GM18867 (cell line): ENCODE results near the gene ACP4.

Experiments
- ATAC-seq: cut with Tn5 transposase; IDR thresholded peaks from one replicate; pipeline ENCODE4 v1.9.1; 2021; ENCODE audit warnings: mild to moderate bottlenecking, moderate library complexity; ENCODE audit not compliant: unreplicated experiment

ACP4 gene

DNA sequence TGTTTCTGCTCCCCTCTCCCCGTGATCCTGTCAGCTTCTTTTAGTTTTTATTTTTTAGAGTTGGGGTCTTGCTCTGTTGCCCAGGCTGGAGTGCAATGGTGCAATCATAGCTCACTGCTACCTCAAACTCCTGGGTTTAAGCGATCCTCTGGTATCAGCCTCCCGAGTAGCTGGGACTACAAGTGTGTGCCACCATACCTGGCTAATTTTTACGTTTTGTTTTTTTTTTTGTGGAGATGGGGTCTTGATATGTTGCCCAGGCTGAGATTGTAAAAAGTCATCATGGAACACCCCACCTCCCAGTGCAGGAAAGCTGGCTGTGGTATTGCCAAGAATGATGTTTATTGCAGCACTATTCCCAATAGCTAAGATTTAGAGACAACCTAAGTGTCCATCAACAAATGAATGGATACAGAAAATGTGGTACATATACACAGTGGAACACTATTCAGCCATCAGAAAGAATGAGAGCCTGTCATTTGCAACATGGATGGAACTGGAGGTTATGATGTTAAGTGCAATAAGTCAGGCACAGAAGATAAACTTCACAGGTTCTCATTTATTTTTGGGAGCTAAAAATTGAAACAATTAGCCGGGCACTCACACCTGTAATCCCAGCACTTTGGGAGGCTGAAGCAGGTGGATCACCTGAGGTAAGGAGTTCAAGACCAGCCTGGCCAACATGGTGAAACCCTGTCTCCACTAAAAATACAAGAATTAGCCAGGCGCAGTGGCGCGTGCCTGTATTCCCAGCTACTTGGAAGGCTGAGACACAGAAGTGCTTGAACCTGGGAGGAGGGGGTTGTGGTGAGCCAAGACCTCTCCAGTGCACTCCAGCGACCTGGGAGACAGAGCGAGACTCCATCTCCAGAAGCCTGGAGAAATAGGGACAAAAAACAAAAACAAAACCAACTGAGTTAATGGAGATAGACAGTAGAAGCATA is 49.8 kb downstream of the ACP4 start:
- no peak for ATAC-seq

DNA sequence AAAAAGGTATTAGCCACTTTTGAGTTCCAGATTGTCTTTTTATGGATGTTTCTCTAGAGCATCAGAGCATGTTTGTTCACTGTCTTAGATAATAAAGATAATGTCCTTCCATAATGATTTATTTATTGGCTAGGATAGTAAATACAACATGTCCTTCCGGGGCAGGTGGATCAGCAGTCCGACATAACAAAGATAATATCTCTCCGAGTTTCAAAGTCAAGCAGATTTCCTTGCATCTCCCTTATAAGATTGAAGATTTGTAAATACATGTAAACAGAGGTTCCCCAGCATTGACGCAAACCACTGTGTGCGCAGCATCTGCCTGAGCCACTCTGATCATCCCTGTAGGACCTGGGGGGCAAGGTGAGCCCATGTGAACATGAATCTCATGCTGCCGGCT is 51.9 kb downstream of the ACP4 start:
- no peak for ATAC-seq

DNA sequence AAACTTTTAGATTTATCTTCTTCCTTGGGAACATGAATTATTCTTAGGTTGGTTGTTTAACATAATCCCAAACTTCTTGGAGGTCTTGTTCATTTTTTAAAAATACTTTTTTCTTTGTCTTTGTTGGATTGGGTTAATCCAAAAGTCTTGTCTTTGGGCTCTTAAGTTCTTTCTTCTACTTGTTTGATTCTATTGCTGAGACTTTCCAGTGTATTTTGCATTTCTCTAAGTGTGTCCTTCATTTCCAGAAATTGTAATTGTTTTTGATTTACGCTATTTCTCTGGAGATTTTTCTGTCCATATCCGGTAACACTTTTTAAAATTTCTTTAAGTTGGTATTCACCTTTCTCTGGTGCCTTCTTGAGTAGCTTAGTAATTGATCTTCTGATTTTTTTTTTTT is 53.0 kb downstream of the ACP4 start:
- ATAC-seq = no peak

DNA sequence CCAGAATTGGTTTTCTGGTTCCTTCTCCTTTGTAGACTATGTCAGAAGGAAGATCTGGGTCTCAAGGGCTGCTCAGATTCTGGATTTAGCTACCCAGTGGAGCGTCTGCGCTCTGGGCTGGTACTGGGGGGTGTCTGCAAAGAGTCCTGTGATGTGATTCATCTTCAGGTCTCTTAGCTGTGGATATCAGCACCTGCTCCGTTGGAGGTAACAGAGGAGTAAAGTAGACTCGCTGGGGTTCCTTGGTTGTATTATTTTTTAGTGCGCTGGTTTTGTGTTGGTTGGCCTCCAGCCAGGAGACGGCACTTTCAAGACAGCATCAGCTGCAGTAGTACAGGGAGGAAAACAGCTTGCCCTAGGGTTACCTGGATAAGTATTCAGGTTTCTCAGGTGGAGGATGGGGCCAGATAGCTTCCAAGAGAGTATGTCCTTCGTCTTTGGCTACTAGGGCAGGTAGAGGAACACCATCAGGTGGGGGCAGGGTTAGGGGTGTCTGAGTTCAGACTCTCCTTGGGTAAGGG is 53.5 kb downstream of the ACP4 start:
- no peak for ATAC-seq

DNA sequence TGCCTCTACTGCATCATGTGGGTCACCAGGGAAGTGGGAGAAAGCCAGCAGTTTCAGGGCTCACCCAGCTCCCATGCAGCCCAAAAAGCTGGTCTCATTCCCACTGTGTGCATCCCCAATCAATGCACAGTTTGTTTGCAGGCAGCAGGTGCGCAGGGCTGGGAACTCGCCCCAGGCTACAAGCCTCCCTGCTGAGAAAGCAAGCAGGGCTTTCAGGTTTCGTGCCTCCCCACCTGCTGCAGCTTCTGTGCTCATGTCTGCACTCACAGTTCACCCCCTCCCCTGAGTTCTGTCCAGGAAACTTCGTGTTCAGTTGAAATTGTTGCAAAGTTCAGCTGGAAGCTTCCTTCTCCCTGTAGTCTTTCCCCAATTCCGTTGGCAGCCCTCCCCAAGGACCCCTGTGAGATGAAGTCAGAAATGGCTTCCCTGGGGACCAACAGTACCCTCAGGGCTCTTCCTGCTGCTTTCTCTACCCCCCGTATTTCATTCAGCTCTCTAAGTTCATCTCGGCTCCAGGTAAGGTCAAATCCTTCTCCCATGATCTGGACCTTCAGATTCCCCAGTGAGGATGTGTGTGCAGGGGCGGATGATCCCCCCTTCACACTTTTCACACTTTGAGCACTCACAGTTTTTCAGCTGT is 54.2 kb downstream of the ACP4 start:
- ATAC-seq = no peak
